HepG2 (cell line): ENCODE results near the gene HK2. TPM values are rescaled to one million over a fixed set of nuclear protein-coding genes. Genes with fewer than 3 reads are reported as not detected.
A peak's percentile ranks its signal among the peaks of the same experiment; 100 is the strongest.

Experiments used
- AGO1 ChIP-seq: fragments of 200-400 bp; formaldehyde crosslinking; IDR thresholded peaks from 2 replicates; pipeline ENCODE4 v1.6.1; 2017; ENCODE audit warnings: mild to moderate bottlenecking, low read depth, low read length, moderate library complexity; ENCODE audit not compliant: poor library complexity, severe bottlenecking
- BCL6 ChIP-seq: IDR thresholded peaks from 2 replicates; pipeline ENCODE4 v1.6.1; 2016; ENCODE audit warnings: missing genetic modification reagents, missing compliant biosample characterization
- CREB1 ChIP-seq, 2 experiments: fragments of 450-650 bp in 1 of 2; IDR thresholded peaks; 2 replicates each; pipeline ENCODE4 v1.6.1; 2016 to 2017; ENCODE audit warnings: control low read depth in 1 of 2, mild to moderate bottlenecking in 1 of 2, missing compliant biosample characterization in 1 of 2, missing genetic modification characterization in 1 of 2
- EP300 ChIP-seq, 3 experiments: sonication (generic) in 1 of 3; formaldehyde crosslinking in 1 of 3; IDR thresholded peaks; 2 replicates each; pipeline versions ENCODE4 v1.5.1 to v1.6.1; 2011 to 2020; ENCODE audit warnings: low read depth in 2 of 3, low read length in 2 of 3, borderline replicate concordance in 1 of 3, improper control_type of control experiment in 1 of 3, mild to moderate bottlenecking in 1 of 3, missing genetic modification reagents in 1 of 3, moderate library complexity in 1 of 3
- FOXA1 ChIP-seq, 2 experiments: fragments of 450-650 bp in 1 of 2; sonication (generic) in 1 of 2; formaldehyde crosslinking in 1 of 2; IDR thresholded peaks; 2 replicates each; pipeline versions ENCODE4 v1.4.0 to v1.6.1; 2016 to 2020; ENCODE audit warnings: missing genetic modification reagents in 1 of 2
- HMG20A ChIP-seq: IDR thresholded peaks from 2 replicates; pipeline ENCODE4 v1.6.1; 2016; ENCODE audit warnings: borderline replicate concordance
- KAT8 ChIP-seq: IDR thresholded peaks from 2 replicates; pipeline ENCODE4 v1.6.1; 2016; ENCODE audit warnings: missing genetic modification reagents, missing compliant biosample characterization
- NAIF1 ChIP-seq: sonication (generic); formaldehyde crosslinking; IDR thresholded peaks from 2 replicates; pipeline ENCODE4 v1.5.0; 2020; ENCODE audit warnings: mild to moderate bottlenecking, missing genetic modification reagents, borderline replicate concordance
- NR2F1 ChIP-seq, 2 experiments: fragments of 450-650 bp in 1 of 2; formaldehyde crosslinking in 1 of 2; IDR thresholded peaks; 2 replicates each; pipeline versions ENCODE4 v1.5.0 to v1.6.1; 2016 to 2020; ENCODE audit warnings: mild to moderate bottlenecking in 1 of 2, missing compliant biosample characterization in 1 of 2, missing genetic modification reagents in 1 of 2, moderate library complexity in 1 of 2
- SOX5 ChIP-seq: IDR thresholded peaks from 2 replicates; pipeline ENCODE4 v1.6.1; 2016; ENCODE audit warnings: borderline replicate concordance
- ZNF20 ChIP-seq: sonication (generic); formaldehyde crosslinking; IDR thresholded peaks from 2 replicates; pipeline ENCODE4 v1.4.0; 2020; ENCODE audit warnings: mild to moderate bottlenecking, moderate library complexity, missing genetic modification reagents
- ZNF335 ChIP-seq: sonication (generic); formaldehyde crosslinking; IDR thresholded peaks from 2 replicates; pipeline ENCODE4 v1.4.0; 2020; ENCODE audit warnings: missing genetic modification reagents
- ZNF644 ChIP-seq: IDR thresholded peaks from 2 replicates; pipeline ENCODE4 v1.6.1; 2016; ENCODE audit warnings: low read depth
- polyA plus RNA-seq, 8 experiments: library from polyadenylated mRNA; depleted of rRNA in 3 of 8; stranded (reverse) in 7 of 8; unstranded in 1 of 8; fragments of >200 nt; fragmentation: Illumina TruSeq in 4 of 8; extraction: Trizol in 4 of 8; gene quantifications; 2 replicates each; pipeline versions ENCODE4 v1.2.1 to v1.2.3, GENCODE V29; 2011 to 2016; ENCODE audit warnings: low read depth in 4 of 8, missing spikeins in 1 of 8, mixed read lengths in 1 of 8; ENCODE audit not compliant: insufficient read depth in 1 of 8
- total RNA-seq, 5 experiments: library from RNA; depleted of rRNA; stranded (reverse); fragments of >200 nt; fragmentation: Illumina TruSeq; extraction: Trizol; gene quantifications; 2 replicates each; pipeline ENCODE4 v1.2.3, GENCODE V29; 2016; ENCODE audit warnings: low read depth in 1 of 5
- TF ChIP-seq, protein P1 (sequence below): sonication (generic); formaldehyde crosslinking; IDR thresholded peaks from 2 replicates; pipeline ENCODE4 v1.4.0; 2020; ENCODE audit warnings: mild to moderate bottlenecking, missing genetic modification reagents, borderline replicate concordance
- TF ChIP-seq, protein P2 (sequence below): IDR thresholded peaks from 2 replicates; pipeline ENCODE4 v1.6.1; 2016; ENCODE audit warnings: low read depth, control low read depth
- TF ChIP-seq, protein P3 (sequence below): sonication (generic); formaldehyde crosslinking; IDR thresholded peaks from 2 replicates; pipeline ENCODE4 v1.9.0; 2022; ENCODE audit warnings: missing genetic modification reagents, mild to moderate bottlenecking, borderline replicate concordance

HK2 gene
- total and polyA plus RNA-seq, 2 of the 13 experiments (the other 11 are each of a cell fraction or from before 2014, with no cell fraction given) = 13.2 to 101 TPM

- TF ChIP-seq SOX5 (CRISPR knock-in tag) (peak; percentile 96), BCL6 (CRISPR knock-in tag) (peak; percentile 90), ZNF644 (CRISPR knock-in tag) (peak; percentile 7; the same call in 1 of the 2 replicates), KAT8 (CRISPR knock-in tag) (0 out of 2 replicates have a peak, but pooled peaks have one; percentile 52), ZNF20 (CRISPR knock-in tag) (no peak), CREB1 (IDR thresholded peaks at IDR 0.05) (no peak), CREB1 (CRISPR knock-in tag; IDR thresholded peaks at IDR 0.05) (peak; percentile 30; the same call in 1 of the 2 replicates), NR2F1 (CRISPR knock-in tag; IDR thresholded peaks at IDR 0.05) (peak in 1 of 2 experiments; percentile 9; a peak in 1 of 4 replicates), NAIF1 (CRISPR knock-in tag) (no peak), HMG20A (CRISPR knock-in tag) (peak; percentile 61; the same call in 1 of the 2 replicates), ZNF335 (peak; percentile 84; the same call in 1 of the 2 replicates), FOXA1 (IDR thresholded peaks at IDR 0.05) (no peak), FOXA1 (CRISPR knock-in tag; IDR thresholded peaks at IDR 0.05) (peak; percentile 68), AGO1 (no peak), EP300 (IDR thresholded peaks at IDR 0.05; ENCODE audit: low read depth in 2 of 2, low read length in 2 of 2) (peak in 1 of 2 experiments; percentile 76; a peak in 2 of 4 replicates), EP300 (CRISPR knock-in tag; IDR thresholded peaks at IDR 0.05; ENCODE audit: borderline replicate concordance) (peak; percentile 28; the same call in 1 of the 2 replicates)
- TF ChIP-seq, protein P1, sequence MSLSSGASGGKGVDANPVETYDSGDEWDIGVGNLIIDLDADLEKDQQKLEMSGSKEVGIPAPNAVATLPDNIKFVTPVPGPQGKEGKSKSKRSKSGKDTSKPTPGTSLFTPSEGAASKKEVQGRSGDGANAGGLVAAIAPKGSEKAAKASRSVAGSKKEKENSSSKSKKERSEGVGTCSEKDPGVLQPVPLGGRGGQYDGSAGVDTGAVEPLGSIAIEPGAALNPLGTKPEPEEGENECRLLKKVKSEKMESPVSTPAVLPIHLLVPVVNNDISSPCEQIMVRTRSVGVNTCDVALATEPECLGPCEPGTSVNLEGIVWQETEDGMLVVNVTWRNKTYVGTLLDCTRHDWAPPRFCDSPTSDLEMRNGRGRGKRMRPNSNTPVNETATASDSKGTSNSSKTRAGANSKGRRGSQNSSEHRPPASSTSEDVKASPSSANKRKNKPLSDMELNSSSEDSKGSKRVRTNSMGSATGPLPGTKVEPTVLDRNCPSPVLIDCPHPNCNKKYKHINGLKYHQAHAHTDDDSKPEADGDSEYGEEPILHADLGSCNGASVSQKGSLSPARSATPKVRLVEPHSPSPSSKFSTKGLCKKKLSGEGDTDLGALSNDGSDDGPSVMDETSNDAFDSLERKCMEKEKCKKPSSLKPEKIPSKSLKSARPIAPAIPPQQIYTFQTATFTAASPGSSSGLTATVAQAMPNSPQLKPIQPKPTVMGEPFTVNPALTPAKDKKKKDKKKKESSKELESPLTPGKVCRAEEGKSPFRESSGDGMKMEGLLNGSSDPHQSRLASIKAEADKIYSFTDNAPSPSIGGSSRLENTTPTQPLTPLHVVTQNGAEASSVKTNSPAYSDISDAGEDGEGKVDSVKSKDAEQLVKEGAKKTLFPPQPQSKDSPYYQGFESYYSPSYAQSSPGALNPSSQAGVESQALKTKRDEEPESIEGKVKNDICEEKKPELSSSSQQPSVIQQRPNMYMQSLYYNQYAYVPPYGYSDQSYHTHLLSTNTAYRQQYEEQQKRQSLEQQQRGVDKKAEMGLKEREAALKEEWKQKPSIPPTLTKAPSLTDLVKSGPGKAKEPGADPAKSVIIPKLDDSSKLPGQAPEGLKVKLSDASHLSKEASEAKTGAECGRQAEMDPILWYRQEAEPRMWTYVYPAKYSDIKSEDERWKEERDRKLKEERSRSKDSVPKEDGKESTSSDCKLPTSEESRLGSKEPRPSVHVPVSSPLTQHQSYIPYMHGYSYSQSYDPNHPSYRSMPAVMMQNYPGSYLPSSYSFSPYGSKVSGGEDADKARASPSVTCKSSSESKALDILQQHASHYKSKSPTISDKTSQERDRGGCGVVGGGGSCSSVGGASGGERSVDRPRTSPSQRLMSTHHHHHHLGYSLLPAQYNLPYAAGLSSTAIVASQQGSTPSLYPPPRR (CRISPR knock-in tag) = peak; percentile 90
- TF ChIP-seq, protein P2, sequence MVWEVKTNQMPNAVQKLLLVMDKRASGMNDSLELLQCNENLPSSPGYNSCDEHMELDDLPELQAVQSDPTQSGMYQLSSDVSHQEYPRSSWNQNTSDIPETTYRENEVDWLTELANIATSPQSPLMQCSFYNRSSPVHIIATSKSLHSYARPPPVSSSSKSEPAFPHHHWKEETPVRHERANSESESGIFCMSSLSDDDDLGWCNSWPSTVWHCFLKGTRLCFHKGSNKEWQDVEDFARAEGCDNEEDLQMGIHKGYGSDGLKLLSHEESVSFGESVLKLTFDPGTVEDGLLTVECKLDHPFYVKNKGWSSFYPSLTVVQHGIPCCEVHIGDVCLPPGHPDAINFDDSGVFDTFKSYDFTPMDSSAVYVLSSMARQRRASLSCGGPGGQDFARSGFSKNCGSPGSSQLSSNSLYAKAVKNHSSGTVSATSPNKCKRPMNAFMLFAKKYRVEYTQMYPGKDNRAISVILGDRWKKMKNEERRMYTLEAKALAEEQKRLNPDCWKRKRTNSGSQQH (CRISPR knock-in tag) = 0 out of 2 replicates have a peak, but pooled peaks have one; percentile 24
- TF ChIP-seq, protein P3, sequence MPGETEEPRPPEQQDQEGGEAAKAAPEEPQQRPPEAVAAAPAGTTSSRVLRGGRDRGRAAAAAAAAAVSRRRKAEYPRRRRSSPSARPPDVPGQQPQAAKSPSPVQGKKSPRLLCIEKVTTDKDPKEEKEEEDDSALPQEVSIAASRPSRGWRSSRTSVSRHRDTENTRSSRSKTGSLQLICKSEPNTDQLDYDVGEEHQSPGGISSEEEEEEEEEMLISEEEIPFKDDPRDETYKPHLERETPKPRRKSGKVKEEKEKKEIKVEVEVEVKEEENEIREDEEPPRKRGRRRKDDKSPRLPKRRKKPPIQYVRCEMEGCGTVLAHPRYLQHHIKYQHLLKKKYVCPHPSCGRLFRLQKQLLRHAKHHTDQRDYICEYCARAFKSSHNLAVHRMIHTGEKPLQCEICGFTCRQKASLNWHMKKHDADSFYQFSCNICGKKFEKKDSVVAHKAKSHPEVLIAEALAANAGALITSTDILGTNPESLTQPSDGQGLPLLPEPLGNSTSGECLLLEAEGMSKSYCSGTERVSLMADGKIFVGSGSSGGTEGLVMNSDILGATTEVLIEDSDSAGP (CRISPR knock-in tag) = peak; percentile 81
These were observed 17.2 kb upstream of the HK2 start (continued) for GRCh38 chr2:74816540-74817303.
